ENCODE results near the gene DR1.
"Not testable (repeated sequence)": the region's sequence is repeated elsewhere in the genome, so short reads cannot be mapped to it uniquely, and the experiment has no call there.

The DR1 gene

GRCh38 chr1:93344484-93344883 is 1.2 kb upstream of the DR1 start:
- DNase-seq: no peak

GRCh38 chr1:93344886-93345632 is 648 bp upstream of the DR1 start:
- DNase-seq: no peak

DNA sequence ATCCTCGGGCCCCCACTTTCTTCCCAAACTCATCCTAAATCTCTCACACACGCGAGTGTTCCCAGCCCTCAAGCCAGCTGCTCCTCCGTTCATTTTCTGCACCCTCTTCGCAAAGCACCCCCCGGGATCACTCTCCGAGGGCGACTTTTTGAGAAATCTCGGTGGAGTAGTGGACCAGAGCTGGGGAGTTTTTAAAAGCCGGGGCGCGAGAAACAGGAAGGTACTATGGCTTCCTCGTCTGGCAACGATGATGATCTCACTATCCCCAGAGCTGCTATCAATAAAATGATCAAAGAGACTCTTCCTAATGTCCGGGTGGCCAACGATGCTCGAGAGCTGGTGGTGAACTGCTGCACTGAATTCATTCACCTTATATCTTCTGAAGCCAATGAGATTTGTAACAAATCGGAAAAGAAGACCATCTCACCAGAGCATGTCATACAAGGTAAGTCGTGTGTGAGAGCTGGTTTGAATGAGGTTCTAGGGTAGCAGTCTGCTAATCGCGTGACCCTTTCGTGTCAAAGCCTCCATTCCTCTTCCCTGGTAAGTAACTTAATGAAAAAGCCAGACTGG is 800 bp downstream of the DR1 start:
- no peak for DNase-seq

DNA sequence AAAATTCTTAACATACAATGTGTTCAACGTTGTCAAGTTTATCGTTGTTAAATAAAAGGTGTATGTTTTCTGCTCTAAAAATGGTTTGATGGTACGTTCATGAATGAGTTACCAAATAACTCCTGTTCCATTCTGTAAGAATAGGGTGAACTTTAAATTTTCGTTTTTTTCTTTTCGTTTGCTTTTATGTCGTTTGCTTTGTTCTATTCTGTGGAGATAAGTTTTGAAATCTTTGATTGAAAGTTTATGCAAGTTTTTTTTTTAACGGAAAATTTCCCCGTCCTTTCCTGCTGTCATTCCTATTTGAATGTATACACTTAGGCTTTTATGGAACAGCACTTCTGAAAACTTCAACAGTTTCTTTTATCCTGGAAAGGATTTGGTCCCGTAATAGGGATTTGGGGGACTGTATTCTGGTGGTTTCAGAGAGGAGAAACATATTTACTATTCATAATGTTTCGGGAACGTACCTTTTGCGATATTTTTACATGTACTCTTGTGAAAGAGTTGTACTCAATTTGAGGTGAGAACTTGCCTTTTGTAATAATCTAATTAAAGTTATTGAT is 1.7 kb downstream of the DR1 start:
- no peak for DNase-seq

DNA sequence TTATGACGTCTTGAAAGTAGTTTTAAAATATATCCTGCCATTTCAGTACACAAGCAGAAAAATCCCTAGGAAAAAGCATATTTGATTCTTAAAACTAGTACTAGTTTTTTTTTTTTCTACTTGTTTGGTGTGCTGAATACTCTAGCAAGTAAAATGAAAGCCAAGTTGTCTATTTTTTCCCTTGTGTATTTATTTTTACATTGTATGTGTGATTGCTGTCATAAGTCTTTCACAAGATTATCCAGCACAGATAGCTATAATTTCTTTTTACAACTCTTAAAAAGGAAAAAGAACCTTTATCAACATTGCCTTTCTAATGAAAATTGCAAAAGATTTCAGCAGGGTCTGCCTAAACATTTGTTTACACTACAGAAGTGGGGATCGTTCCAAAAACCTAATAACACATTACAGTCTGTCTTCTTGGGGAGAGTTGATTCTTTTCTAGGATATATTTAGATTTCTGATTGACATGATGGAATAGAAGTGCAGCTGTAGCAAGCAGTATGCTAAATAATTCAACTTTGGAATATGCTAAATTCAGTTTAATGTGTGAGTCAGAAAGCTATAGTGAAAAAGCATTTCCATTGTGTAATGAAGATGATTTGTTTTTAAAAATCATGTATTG is 2.5 kb downstream of the DR1 start:
- DNase-seq: no peak

GRCh38 chr1:93349231-93350135 is 3.8 kb downstream of the DR1 start:
- no peak for DNase-seq

GRCh38 chr1:93350322-93350721 is 4.6 kb downstream of the DR1 start:
- no peak for DNase-seq

DNA sequence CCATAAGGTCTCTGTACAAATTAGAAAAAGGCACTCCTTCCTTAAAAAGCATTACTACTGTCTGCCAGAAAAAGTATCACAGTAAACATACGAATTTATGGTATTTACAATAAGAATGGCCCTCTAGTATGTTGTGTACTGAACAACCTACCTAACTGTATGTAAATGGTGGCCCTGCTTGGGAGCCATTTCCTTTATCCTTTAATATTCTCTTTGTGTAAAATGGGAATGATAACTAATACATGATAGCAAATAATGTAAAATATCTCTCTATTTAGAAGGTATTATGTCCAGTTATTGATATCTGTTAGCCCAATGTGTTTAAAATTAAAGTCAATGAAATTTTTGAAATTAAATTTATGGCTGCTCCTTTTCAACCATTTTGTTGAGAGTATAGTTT is 5.2 kb downstream of the DR1 start:
- DNase-seq: no peak

GRCh38 chr1:93351346-93351745 is 5.6 kb downstream of the DR1 start:
- not testable (repeated sequence) for DNase-seq

- no peak for DNase-seq
Observed at GRCh38 chr1:93352376-93352775, 6.7 kb downstream of the DR1 start.

GRCh38 chr1:93353286-93353685 is 7.6 kb downstream of the DR1 start:
- no peak for DNase-seq

GRCh38 chr1:93354749-93355148 is 9.0 kb downstream of the DR1 start:
- no peak for DNase-seq

DNA sequence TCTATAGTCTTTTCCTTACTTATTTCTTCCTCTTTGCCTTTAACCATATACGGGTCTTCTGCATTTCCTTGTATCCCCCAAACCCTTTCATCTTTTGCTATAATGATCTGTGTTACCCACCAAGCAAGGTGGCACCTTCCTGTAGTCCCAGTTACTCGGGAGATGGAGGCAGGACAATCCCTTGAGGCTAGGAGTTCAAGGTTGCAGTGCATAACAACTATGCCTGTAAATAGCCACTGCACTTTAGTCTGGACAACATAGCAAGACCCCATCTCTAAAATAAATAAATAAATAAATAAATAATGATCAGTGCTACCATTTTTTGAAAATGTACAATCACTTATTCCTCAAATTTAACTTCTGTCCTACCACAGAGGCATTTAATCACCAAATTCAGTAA is 11.5 kb downstream of the DR1 start:
- DNase-seq: no peak

GRCh38 chr1:93358293-93358692 is 12.6 kb downstream of the DR1 start:
- no peak for DNase-seq

- DNase-seq: no peak
Observed at GRCh38 chr1:93360111-93360510, 14.4 kb downstream of the DR1 start.

GRCh38 chr1:93362237-93362636 is 16.5 kb downstream of the DR1 start:
- DNase-seq: no peak

- no peak for DNase-seq
Observed at GRCh38 chr1:93365813-93366212, 20.1 kb downstream of the DR1 start.

DNA sequence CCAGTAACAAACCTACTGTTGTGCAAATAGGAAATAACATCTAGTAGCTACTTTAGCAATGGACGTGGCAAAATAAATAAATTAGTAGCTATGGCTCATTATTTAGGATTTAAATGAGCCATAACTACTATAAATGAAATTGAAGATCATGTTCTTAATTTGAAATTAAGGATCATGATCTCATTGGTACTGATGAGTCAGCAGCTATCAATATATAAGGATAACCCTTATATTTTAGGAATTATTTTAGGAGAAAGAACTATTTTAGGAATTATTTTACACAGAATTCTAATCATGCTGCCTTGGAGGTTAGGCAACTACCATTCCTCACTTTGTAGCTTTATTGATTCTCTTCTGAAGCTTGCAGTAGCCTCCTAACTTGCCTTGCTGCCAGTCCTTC is 24.0 kb downstream of the DR1 start:
- no peak for DNase-seq

- no peak for DNase-seq
Observed at GRCh38 chr1:93374334-93375106, 28.8 kb downstream of the DR1 start.

- DNase-seq: no peak
Observed at GRCh38 chr1:93384656-93385055, 38.9 kb downstream of the DR1 start.

DNA sequence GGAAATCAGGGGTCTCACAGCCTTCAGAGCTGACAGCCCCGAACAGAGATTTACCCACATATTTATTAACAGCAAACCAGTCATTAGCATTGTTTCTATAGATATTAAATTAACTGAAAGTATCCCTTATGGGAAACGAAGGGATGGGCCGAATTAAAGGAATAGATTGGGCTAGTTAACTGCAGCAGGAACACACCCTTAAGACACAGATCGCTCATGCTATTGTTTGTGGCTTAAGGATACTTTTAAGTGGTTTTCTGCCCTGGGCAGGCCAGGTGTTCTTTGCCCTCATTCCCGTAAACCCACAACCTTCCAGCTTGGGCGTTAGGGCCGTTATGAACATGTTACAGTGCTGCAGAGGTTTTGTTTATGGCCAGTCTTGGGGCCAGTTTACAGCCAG is 40.6 kb downstream of the DR1 start:
- DNase-seq: not testable (repeated sequence)

DNA sequence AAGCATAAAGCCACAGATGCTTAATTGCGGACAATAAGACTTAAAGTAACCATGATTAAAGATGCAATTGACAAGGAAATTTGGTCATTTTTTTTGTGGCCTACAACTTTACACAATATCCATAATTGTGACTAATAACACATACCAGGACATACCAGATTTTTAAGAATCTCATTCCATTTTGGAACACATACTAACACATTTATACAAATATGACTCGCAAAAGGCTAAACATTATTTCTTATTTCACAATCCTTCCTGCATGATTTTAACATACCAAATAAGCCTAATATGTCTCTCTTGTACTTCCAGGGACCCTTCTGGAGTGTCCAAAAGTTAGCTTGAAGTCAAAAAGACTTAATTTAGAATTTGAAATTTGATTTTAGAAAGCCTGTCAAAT is 48.8 kb downstream of the DR1 start:
- DNase-seq: no peak
